Chondrocyte (in vitro differentiated cells): Measurements from ENCODE around the gene AOC2. TPM values are rescaled to one million over a fixed set of nuclear protein-coding genes. Genes with fewer than 3 reads are reported as not detected.

ENCODE experiments used
- microRNA-seq: library from miRNA; unstranded; fragments of <30 nt; microRNA quantifications from one replicate; pipeline ENCODE4 v1.2.0, GENCODE V29; 2020; ENCODE audit warnings: borderline number of aligned reads
- total RNA-seq: library from RNA; stranded (reverse); gene quantifications from 3 replicates; pipeline ENCODE4 v1.2.1, GENCODE V29; 2021

The AOC2 gene
- total RNA-seq, 1 donor from 2014 or later: 1.4 TPM

Small RNAs within 50 kb of the gene (microRNA-seq; reads per million reads assigned to microRNA genes)
- not detected for gene MIR6781

Other genes starting within 250 kb of the AOC2 start
- 50.4 to 62.9 TPM (median 61.8 TPM) in 3 replicates for gene RETREG3, start 235.2 kb upstream of the AOC2 start, total RNA-seq
- gene TUBG1, start 234.9 kb upstream of the AOC2 start, total RNA-seq: 41.1 to 70.4 TPM (median 41.6 TPM) in 3 replicates
- gene TUBG2, start 185.3 kb upstream of the AOC2 start, total RNA-seq: 26.2 to 36.5 TPM (median 29.2 TPM) in 3 replicates
- 23.7 to 41.5 TPM (median 38.7 TPM) in 3 replicates for gene PLEKHH3, start 167.6 kb upstream of the AOC2 start, total RNA-seq
- 1.2 to 1.8 TPM (median 1.6 TPM) in 3 replicates for gene CCR10, start 162.7 kb upstream of the AOC2 start, total RNA-seq
- gene CNTNAP1, start 162.0 kb upstream of the AOC2 start, total RNA-seq: 22.8 to 43.6 TPM (median 42.1 TPM) in 3 replicates
- 22.2 to 25.6 TPM (median 22.4 TPM) in 3 replicates for gene EZH1, start 99.5 kb upstream of the AOC2 start, total RNA-seq
- 0.63 to 4.9 TPM (median 3.9 TPM) in 3 replicates for gene RAMP2, start 83.4 kb upstream of the AOC2 start, total RNA-seq
- gene VPS25, start 71.1 kb upstream of the AOC2 start, total RNA-seq: 52.5 to 63.9 TPM (median 55.1 TPM) in 3 replicates
- gene WNK4, start 64.0 kb upstream of the AOC2 start, total RNA-seq: 0.26 to 0.32 TPM in 2 of 3 replicates, not detected in the other
- gene COA3, start 45.9 kb upstream of the AOC2 start, total RNA-seq: 38.7 to 49.1 TPM (median 39.5 TPM) in 3 replicates
- gene CNTD1, start 45.7 kb upstream of the AOC2 start, total RNA-seq: 0.60 TPM in 1 of 3 replicates, not detected in the others
- gene BECN1, start 20.3 kb upstream of the AOC2 start, total RNA-seq: 55.3 to 71.6 TPM (median 60.5 TPM) in 3 replicates
- 99.7 to 117 TPM (median 111 TPM) in 3 replicates for gene PSME3, start 11.2 kb upstream of the AOC2 start, total RNA-seq
- gene AOC3, start 6.6 kb downstream of the AOC2 start, total RNA-seq: 0.53 to 17.4 TPM (median 15.5 TPM) in 3 replicates
- gene G6PC1, start 56.2 kb downstream of the AOC2 start, total RNA-seq: not detected in 3 replicates
- gene AARSD1, start 119.9 kb downstream of the AOC2 start, total RNA-seq: 39.1 to 44.4 TPM (median 44.0 TPM) in 3 replicates
- 1.2 to 5.7 TPM (median 3.9 TPM) in 3 replicates for gene PTGES3L, start 135.5 kb downstream of the AOC2 start, total RNA-seq
- 11.2 to 13.1 TPM (median 11.3 TPM) in 3 replicates for gene RUNDC1, start 136.0 kb downstream of the AOC2 start, total RNA-seq
- gene RPL27, start 153.8 kb downstream of the AOC2 start, total RNA-seq: 738 to 860 TPM (median 747 TPM) in 3 replicates
- gene IFI35, start 162.2 kb downstream of the AOC2 start, total RNA-seq: 9.0 to 20.9 TPM (median 12.8 TPM) in 3 replicates
- 290 to 589 TPM (median 567 TPM) in 3 replicates for gene VAT1, start 177.8 kb downstream of the AOC2 start, total RNA-seq
- 0.73 to 1.5 TPM (median 1.1 TPM) in 3 replicates for gene RND2, start 180.7 kb downstream of the AOC2 start, total RNA-seq